HG03520 (cell line): ENCODE measurements around the gene CYP2A6.

Source experiments
- ATAC-seq: cut with Tn5 transposase; IDR thresholded peaks from one replicate; pipeline ENCODE4 v1.9.1; 2021; ENCODE audit warnings: mild to moderate bottlenecking, moderate library complexity; ENCODE audit not compliant: unreplicated experiment

The CYP2A6 gene

GRCh38 chr19:40803857-40804782 lies 46.1 kb downstream of the CYP2A6 start:
- ATAC-seq, result no peak

- ATAC-seq, result no peak
Measured at GRCh38 chr19:40803170-40803856, 46.9 kb downstream of the CYP2A6 start.

GRCh38 chr19:40802300-40803169 lies 47.7 kb downstream of the CYP2A6 start:
- ATAC-seq, result no peak

DNA sequence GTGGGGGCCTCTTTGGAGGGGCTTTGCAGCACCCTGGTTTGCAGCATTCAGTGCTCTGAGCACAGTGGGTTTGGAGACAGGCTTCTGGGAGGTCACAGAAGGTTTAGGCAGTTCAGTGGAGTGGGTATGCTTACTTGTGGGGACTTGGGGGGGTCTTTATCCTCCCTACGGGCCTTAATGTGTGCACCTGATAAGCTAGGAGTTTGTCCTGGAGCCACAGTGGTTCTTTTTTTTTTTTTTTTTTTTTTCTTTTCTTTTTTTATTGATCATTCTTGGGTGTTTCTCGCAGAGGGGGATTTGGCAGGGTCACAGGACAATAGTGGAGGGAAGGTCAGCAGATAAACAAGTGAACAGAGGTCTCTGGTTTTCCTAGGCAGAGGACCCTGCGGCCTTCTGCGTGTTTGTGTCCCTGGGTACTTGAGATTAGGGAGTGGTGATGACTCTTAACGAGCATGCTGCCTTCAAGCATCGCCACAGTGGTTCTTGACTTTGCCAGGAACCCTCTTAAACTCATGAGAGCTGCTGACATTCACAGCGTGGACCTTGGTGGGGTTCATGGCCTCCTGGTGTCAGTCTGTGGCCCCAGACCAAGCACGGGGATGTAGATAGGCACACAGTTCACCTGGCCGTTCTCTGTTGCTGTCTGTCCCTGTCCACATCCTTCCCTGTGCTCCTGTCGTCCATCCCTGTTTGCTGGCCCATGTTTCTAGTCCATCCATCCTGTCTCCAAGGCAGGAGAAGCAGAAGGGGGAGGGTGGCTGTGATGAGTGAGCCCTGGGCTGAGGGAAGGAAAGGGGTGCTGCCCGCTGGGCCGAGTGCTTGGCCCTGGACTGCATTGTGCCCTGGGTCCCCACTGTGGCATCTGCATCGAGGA lies 48.6 kb downstream of the CYP2A6 start:
- ATAC-seq, result no peak

GRCh38 chr19:40800997-40801377 lies 49.3 kb downstream of the CYP2A6 start:
- ATAC-seq, result no peak

DNA sequence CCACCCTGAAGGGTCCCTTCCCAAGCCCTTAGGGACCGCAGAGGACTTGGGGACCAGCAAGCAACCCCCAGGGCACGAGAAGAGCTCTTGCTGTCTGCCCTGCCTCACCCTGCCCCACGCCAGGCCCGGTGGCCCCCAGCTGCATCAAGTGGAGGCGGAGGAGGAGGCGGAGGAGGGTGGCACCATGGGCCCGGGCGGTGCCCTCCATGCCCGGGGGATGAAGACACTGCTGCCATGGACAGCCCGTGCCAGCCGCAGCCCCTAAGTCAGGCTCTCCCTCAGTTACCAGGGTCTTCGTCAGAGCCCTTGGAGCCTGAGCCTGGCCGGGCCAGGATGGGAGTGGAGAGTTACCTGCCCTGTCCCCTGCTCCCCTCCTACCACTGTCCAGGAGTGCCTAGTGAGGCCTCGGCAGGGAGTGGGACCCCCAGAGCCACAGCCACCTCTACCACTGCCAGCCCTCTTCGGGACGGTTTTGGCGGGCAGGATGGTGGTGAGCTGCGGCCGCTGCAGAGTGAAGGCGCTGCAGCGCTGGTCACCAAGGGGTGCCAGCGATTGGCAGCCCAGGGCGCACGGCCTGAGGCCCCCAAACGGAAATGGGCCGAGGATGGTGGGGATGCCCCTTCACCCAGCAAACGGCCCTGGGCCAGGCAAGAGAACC lies 49.8 kb downstream of the CYP2A6 start:
- no peak for ATAC-seq

DNA sequence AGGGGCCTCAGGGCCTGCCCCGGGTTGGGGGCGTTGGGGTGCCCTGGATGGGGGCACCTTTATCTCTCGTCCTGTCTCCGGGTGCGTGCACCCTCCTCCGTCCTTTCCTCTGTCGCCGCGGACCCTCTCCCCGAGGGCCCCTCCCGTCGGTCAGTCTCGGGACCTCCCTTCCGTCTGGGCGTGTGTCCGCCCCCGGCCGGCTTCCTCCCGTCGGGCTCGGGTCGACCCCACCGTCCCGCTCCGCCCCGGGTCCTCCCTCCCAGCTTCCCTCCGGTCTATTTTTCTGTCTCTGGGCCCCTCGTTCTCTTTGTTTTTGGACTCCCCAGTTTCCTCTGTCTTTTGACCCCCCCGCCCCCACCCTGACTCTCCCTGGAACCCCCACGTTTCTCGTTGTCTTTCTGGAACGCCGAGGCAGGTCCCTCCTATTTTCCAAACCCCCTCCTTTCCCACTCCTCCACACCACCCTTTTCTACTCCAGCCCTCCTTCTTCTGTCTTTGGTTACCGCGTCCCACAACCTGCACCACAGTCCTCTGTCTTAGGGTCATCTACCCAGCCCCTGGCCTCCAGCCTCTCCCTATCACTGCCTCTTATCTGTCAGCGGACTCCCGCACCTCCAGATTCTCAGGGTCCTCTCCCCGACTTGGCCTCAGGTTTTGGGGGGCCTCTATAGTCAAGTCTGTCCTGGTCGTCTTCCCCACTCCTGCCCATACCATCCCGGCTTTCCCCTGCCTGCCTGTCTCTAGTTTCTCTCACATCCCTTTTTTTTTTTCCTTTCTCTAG lies 50.5 kb downstream of the CYP2A6 start:
- no peak for ATAC-seq

- peak; percentile 65 for ATAC-seq
Measured at GRCh38 chr19:40798683-40799557, 51.3 kb downstream of the CYP2A6 start, which contains the start of gene EGLN2. EGLN2 (plus strand) TSS chr19:40799191; CDS start chr19:40800573, 1,382 bp downstream.

DNA sequence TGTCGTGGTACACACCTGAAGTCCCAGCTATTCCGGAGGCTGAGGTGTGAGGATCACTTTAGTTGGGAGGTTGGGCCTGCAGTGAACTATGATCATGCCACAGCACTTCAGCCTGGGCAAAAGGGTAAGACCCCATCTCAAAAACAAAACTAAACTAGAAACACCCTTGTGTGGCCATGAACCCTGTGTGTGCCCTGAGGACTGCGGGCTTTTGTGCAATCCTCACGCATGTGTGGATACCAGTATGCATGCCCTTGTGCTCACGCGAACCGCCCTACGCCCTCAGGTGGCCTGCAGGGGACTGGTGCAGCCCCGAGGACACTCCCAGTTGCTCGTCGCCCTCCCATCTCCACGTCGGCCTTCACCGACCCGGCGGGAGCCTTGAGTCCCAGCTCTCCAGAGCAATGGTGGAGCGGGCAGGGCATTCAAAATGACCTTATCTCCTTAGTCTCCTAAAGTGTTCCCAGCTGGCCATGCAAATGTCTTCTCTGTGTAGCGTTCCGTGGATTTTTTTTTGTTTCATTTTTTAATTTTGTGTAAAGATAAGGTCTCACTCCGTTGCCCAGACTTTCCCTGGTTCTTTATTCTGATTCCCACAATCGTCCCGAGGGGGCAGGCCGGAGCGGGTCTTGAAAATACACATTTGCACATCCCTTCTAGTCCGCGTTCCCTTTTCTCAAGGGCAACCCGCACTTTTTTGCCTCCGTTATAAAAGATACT lies 52.1 kb downstream of the CYP2A6 start:
- ATAC-seq, result peak; percentile 20

GRCh38 chr19:40797166-40797962 lies 52.9 kb downstream of the CYP2A6 start:
- no peak for ATAC-seq
